ENCODE data around the gene SYMPK.

The SYMPK gene

GRCh38 chr19:45821570-45821969 is 41.4 kb downstream of the SYMPK start:
- Histone ChIP-seq H3K14ac (ENCODE audit: low read length) (no peak overlapping the region), H3K4me2 (ENCODE audit: insufficient read depth, low read length, poor library complexity, severe bottlenecking) (no peak overlapping the region), H2BK5ac (ENCODE audit: low read length) (no peak overlapping the region), H3K4me1 (ENCODE audit: control insufficient read depth in 2 of 2, insufficient read depth in 1 of 2, low read depth in 1 of 2, low read length in 2 of 2) (peaks cover 9 to 11% of the 10 kb centered on the region in 2 donors), H3K23ac (ENCODE audit: low read depth, low read length, poor library complexity) (peak overlapping the region; percentile 87), H2AK5ac (ENCODE audit: low read depth, low read length) (no peak overlapping the region), H3K18ac (ENCODE audit: low read length) (no peak overlapping the region), H3K79me1 (ENCODE audit: low read depth, low read length) (no peaks in the 10 kb centered on the region), H3K4me3 (ENCODE audit: low read length in 2 of 2) (no peak overlapping the region), H2BK12ac (ENCODE audit: low read length) (no peak overlapping the region), H4K91ac (ENCODE audit: low read depth, low read length, poor library complexity) (no peak overlapping the region), H2BK120ac (ENCODE audit: low read depth, low read length) (no peak overlapping the region), H3K27ac (replicated peaks; ENCODE audit: low read length) (no peak overlapping the region), H3K4ac (ENCODE audit: low read length) (no peak overlapping the region), H2BK15ac (ENCODE audit: low read length) (no peak overlapping the region), H2AFZ (ENCODE audit: low read length) (no peak overlapping the region), H3K9ac (ENCODE audit: low read depth, low read length, poor library complexity) (peak overlapping the region; percentile 65), H3K9me3 (replicated peaks in 1 of 2; ENCODE audit: control insufficient read depth in 2 of 2, insufficient read depth in 1 of 2, low read depth in 1 of 2, low read length in 2 of 2) (peaks cover 0 to 2% of the 10 kb centered on the region in 2 donors), H3K27me3 (ENCODE audit: control insufficient read depth in 3 of 3, insufficient read depth in 3 of 3, low read depth in 1 of 3, low read length in 3 of 3) (no peaks in the 10 kb centered on the region), H4K8ac (ENCODE audit: low read depth, low read length) (no peak overlapping the region), H3K36me3 (replicated peaks in 1 of 2; ENCODE audit: control insufficient read depth in 2 of 2, insufficient read depth in 2 of 2, low read length in 2 of 2) (peaks cover 47 to 74% of the 10 kb centered on the region in 2 donors)
- DNase-seq (ENCODE audit: low spot score) = no peak
- WGBS, 2 donors (ENCODE audit: extremely low coverage in 2 of 2, insufficient read length in 2 of 2, insufficient replicate concordance in 1 of 2) = no CpG with 5 or more reads among the region's 10 CpGs

GRCh38 chr19:45821103-45821521 is 41.8 kb downstream of the SYMPK start:
- H3K79me1 ChIP-seq (ENCODE audit: low read depth, low read length) = no peaks in the 10 kb centered on the region
- no peak overlapping the region for H4K91ac ChIP-seq (ENCODE audit: low read depth, low read length, poor library complexity)
- H3K9me3 ChIP-seq (replicated peaks in 1 of 2; ENCODE audit: control insufficient read depth in 2 of 2, insufficient read depth in 1 of 2, low read depth in 1 of 2, low read length in 2 of 2) = peaks cover 0 to 2% of the 10 kb centered on the region in 2 donors
- no peak overlapping the region for H2AK5ac ChIP-seq (ENCODE audit: low read depth, low read length)
- H3K27ac ChIP-seq (replicated peaks; ENCODE audit: low read length) = no peak overlapping the region
- H2AFZ ChIP-seq (ENCODE audit: low read length) = no peak overlapping the region
- H3K23ac ChIP-seq (ENCODE audit: low read depth, low read length, poor library complexity) = peak overlapping the region; percentile 69
- no peak overlapping the region for H2BK5ac ChIP-seq (ENCODE audit: low read length)
- no peak overlapping the region for H3K14ac ChIP-seq (ENCODE audit: low read length)
- H3K4ac ChIP-seq (ENCODE audit: low read length) = no peak overlapping the region
- no peak overlapping the region for H2BK120ac ChIP-seq (ENCODE audit: low read depth, low read length)
- DNase-seq (ENCODE audit: low spot score) = no peak
- no peaks in the 10 kb centered on the region for H3K27me3 ChIP-seq (ENCODE audit: control insufficient read depth in 3 of 3, insufficient read depth in 3 of 3, low read depth in 1 of 3, low read length in 3 of 3)
- H3K36me3 ChIP-seq (replicated peaks in 1 of 2; ENCODE audit: control insufficient read depth in 2 of 2, insufficient read depth in 2 of 2, low read length in 2 of 2) = peaks cover 45 to 69% of the 10 kb centered on the region in 2 donors
- no peak overlapping the region for H2BK15ac ChIP-seq (ENCODE audit: low read length)
- no peak overlapping the region for H3K9ac ChIP-seq (ENCODE audit: low read depth, low read length, poor library complexity)
- no peak overlapping the region for H4K8ac ChIP-seq (ENCODE audit: low read depth, low read length)
- H2BK12ac ChIP-seq (ENCODE audit: low read length) = no peak overlapping the region
- no CpG with 5 or more reads among the region's 8 CpGs for WGBS, 2 donors (ENCODE audit: extremely low coverage in 2 of 2, insufficient read length in 2 of 2, insufficient replicate concordance in 1 of 2)
- H3K18ac ChIP-seq (ENCODE audit: low read length) = no peak overlapping the region
- H3K4me1 ChIP-seq (ENCODE audit: control insufficient read depth in 2 of 2, insufficient read depth in 1 of 2, low read depth in 1 of 2, low read length in 2 of 2) = peaks cover 13 to 16% of the 10 kb centered on the region in 2 donors
- H3K4me2 ChIP-seq (ENCODE audit: insufficient read depth, low read length, poor library complexity, severe bottlenecking) = no peak overlapping the region
- H3K4me3 ChIP-seq (ENCODE audit: low read length in 2 of 2) = no peak overlapping the region

GRCh38 chr19:45820413-45821102 is 42.4 kb downstream of the SYMPK start:
- Histone ChIP-seq H4K8ac (ENCODE audit: low read depth, low read length) (no peak overlapping the region), H3K27me3 (ENCODE audit: control insufficient read depth in 3 of 3, insufficient read depth in 3 of 3, low read depth in 1 of 3, low read length in 3 of 3) (no peaks in the 10 kb centered on the region), H3K36me3 (replicated peaks in 1 of 2; ENCODE audit: control insufficient read depth in 2 of 2, insufficient read depth in 2 of 2, low read length in 2 of 2) (peaks cover 40 to 63% of the 10 kb centered on the region in 2 donors), H2AFZ (ENCODE audit: low read length) (no peak overlapping the region), H3K23ac (ENCODE audit: low read depth, low read length, poor library complexity) (peak overlapping the region; percentile 69), H2AK5ac (ENCODE audit: low read depth, low read length) (no peak overlapping the region), H3K4me3 (ENCODE audit: low read length in 2 of 2) (no peak overlapping the region), H2BK5ac (ENCODE audit: low read length) (no peak overlapping the region), H3K79me1 (ENCODE audit: low read depth, low read length) (no peaks in the 10 kb centered on the region), H4K91ac (ENCODE audit: low read depth, low read length, poor library complexity) (no peak overlapping the region), H3K27ac (replicated peaks; ENCODE audit: low read length) (no peak overlapping the region), H3K4me2 (ENCODE audit: insufficient read depth, low read length, poor library complexity, severe bottlenecking) (no peak overlapping the region), H3K9me3 (replicated peaks in 1 of 2; ENCODE audit: control insufficient read depth in 2 of 2, insufficient read depth in 1 of 2, low read depth in 1 of 2, low read length in 2 of 2) (peaks cover 0 to 2% of the 10 kb centered on the region in 2 donors), H3K4ac (ENCODE audit: low read length) (no peak overlapping the region), H3K14ac (ENCODE audit: low read length) (no peak overlapping the region), H3K4me1 (ENCODE audit: control insufficient read depth in 2 of 2, insufficient read depth in 1 of 2, low read depth in 1 of 2, low read length in 2 of 2) (peaks cover 14 to 17% of the 10 kb centered on the region in 2 donors), H3K18ac (ENCODE audit: low read length) (no peak overlapping the region), H2BK12ac (ENCODE audit: low read length) (no peak overlapping the region), H3K9ac (ENCODE audit: low read depth, low read length, poor library complexity) (peak overlapping the region; percentile 24), H2BK15ac (ENCODE audit: low read length) (no peak overlapping the region), H2BK120ac (ENCODE audit: low read depth, low read length) (no peak overlapping the region)
- WGBS, 2 donors (ENCODE audit: extremely low coverage in 2 of 2, insufficient read length in 2 of 2, insufficient replicate concordance in 1 of 2) = no CpG with 5 or more reads among the region's 20 CpGs
- no peak for DNase-seq (ENCODE audit: low spot score)

- no peak overlapping the region for H3K9ac ChIP-seq (ENCODE audit: low read depth, low read length, poor library complexity)
Measured at GRCh38 chr19:45819769-45820168, 43.2 kb downstream of the SYMPK start.

More at GRCh38 chr19:45819769-45820168, 43.2 kb downstream of the SYMPK start:
- Histone ChIP-seq H3K27ac (replicated peaks; ENCODE audit: low read length) (no peak overlapping the region), H3K4me1 (ENCODE audit: control insufficient read depth in 2 of 2, insufficient read depth in 1 of 2, low read depth in 1 of 2, low read length in 2 of 2) (peaks cover 16 to 20% of the 10 kb centered on the region in 2 donors), H2AK5ac (ENCODE audit: low read depth, low read length) (no peak overlapping the region), H3K79me1 (ENCODE audit: low read depth, low read length) (no peaks in the 10 kb centered on the region), H2BK5ac (ENCODE audit: low read length) (no peak overlapping the region), H3K27me3 (ENCODE audit: control insufficient read depth in 3 of 3, insufficient read depth in 3 of 3, low read depth in 1 of 3, low read length in 3 of 3) (peaks cover 0 to 4% (median 0%) of the 10 kb centered on the region in 3 experiments), H2BK15ac (ENCODE audit: low read length) (no peak overlapping the region), H4K91ac (ENCODE audit: low read depth, low read length, poor library complexity) (no peak overlapping the region), H2AFZ (ENCODE audit: low read length) (no peak overlapping the region), H2BK12ac (ENCODE audit: low read length) (no peak overlapping the region), H2BK120ac (ENCODE audit: low read depth, low read length) (no peak overlapping the region), H4K8ac (ENCODE audit: low read depth, low read length) (no peak overlapping the region), H3K18ac (ENCODE audit: low read length) (no peak overlapping the region), H3K4ac (ENCODE audit: low read length) (no peak overlapping the region), H3K4me2 (ENCODE audit: insufficient read depth, low read length, poor library complexity, severe bottlenecking) (no peak overlapping the region), H3K36me3 (replicated peaks in 1 of 2; ENCODE audit: control insufficient read depth in 2 of 2, insufficient read depth in 2 of 2, low read length in 2 of 2) (peaks cover 33 to 58% of the 10 kb centered on the region in 2 donors), H3K23ac (ENCODE audit: low read depth, low read length, poor library complexity) (no peak overlapping the region), H3K14ac (ENCODE audit: low read length) (no peak overlapping the region), H3K4me3 (ENCODE audit: low read length in 2 of 2) (no peak overlapping the region), H3K9me3 (replicated peaks in 1 of 2; ENCODE audit: control insufficient read depth in 2 of 2, insufficient read depth in 1 of 2, low read depth in 1 of 2, low read length in 2 of 2) (peaks cover 0 to 2% of the 10 kb centered on the region in 2 donors)
- no CpG with 5 or more reads among the region's 6 CpGs for WGBS, 2 donors (ENCODE audit: extremely low coverage in 2 of 2, insufficient read length in 2 of 2, insufficient replicate concordance in 1 of 2)
- no peak for DNase-seq (ENCODE audit: low spot score)
